Mesenchymal stem cell (in vitro differentiated cells and primary cell): ENCODE measurements around the gene SEMA3D.

Source experiments
- DNase-seq: peaks from one replicate; pipeline ENCODE4 v3.0.0-alpha.2; 2013
- H2AFZ ChIP-seq: one replicate; pipeline ENCODE4 v1.6.1; 2013; ENCODE audit warnings: low read depth, mild to moderate bottlenecking, control low read depth, inconsistent platforms, low read length, moderate library complexity
- H2AK5ac ChIP-seq: 2 replicates; pipeline ENCODE4 v1.6.1; 2013; ENCODE audit warnings: low read length, moderate library complexity, mild to moderate bottlenecking, inconsistent platforms; ENCODE audit not compliant: severe bottlenecking
- H2BK120ac ChIP-seq: one replicate; pipeline ENCODE4 v1.6.1; 2013; ENCODE audit warnings: low read depth, mild to moderate bottlenecking, inconsistent platforms, low read length, moderate library complexity
- H2BK12ac ChIP-seq, 2 experiments: one replicate each; pipeline ENCODE4 v1.6.1; 2013; ENCODE audit warnings: inconsistent platforms in 2 of 2, low read length in 2 of 2, mild to moderate bottlenecking in 2 of 2, moderate library complexity in 2 of 2, control low read depth in 1 of 2
- H2BK15ac ChIP-seq: one replicate; pipeline ENCODE4 v1.6.1; 2013; ENCODE audit warnings: mild to moderate bottlenecking, low read depth, inconsistent platforms; ENCODE audit not compliant: poor library complexity, severe bottlenecking
- H2BK5ac ChIP-seq: 2 replicates; pipeline ENCODE4 v1.6.1; 2013; ENCODE audit warnings: low read depth, mild to moderate bottlenecking, low read length, control low read depth, inconsistent platforms; ENCODE audit not compliant: poor library complexity, severe bottlenecking
- H3K14ac ChIP-seq, 2 experiments: one replicate each; pipeline ENCODE4 v1.6.1; 2013; ENCODE audit warnings: inconsistent platforms in 2 of 2, low read length in 2 of 2, control low read depth in 1 of 2, mild to moderate bottlenecking in 1 of 2, moderate library complexity in 1 of 2
- H3K18ac ChIP-seq, 2 experiments: one replicate each; pipeline ENCODE4 v1.6.1; 2013; ENCODE audit warnings: inconsistent platforms in 2 of 2, low read length in 2 of 2, control low read depth in 1 of 2, low read depth in 1 of 2, mild to moderate bottlenecking in 1 of 2
- H3K23ac ChIP-seq, 2 experiments: one replicate each; pipeline ENCODE4 v1.6.1; 2013; ENCODE audit warnings: inconsistent platforms in 2 of 2, low read length in 2 of 2, mild to moderate bottlenecking in 2 of 2, moderate library complexity in 2 of 2, control low read depth in 1 of 2
- H3K27ac ChIP-seq: 2 replicates; pipeline ENCODE4 v1.5.1; 2013; ENCODE audit warnings: mild to moderate bottlenecking, moderate library complexity, low read length, control low read depth, inconsistent platforms; ENCODE audit not compliant: poor library complexity, severe bottlenecking
- H3K27me3 ChIP-seq, 2 experiments: 2 replicates each; pipeline versions ENCODE4 v1.6.1 to v1.7.0; 2013; ENCODE audit warnings: low read length in 2 of 2, mild to moderate bottlenecking in 2 of 2, moderate library complexity in 2 of 2, control low read depth in 1 of 2, inconsistent platforms in 1 of 2; ENCODE audit not compliant: control insufficient read depth in 1 of 2, insufficient read depth in 1 of 2
- H3K36me3 ChIP-seq, 2 experiments: 2 replicates each; pipeline versions ENCODE4 v1.6.1 to v1.7.0; 2013; ENCODE audit warnings: low read length in 2 of 2, control low read depth in 1 of 2, inconsistent platforms in 1 of 2, low read depth in 1 of 2, mild to moderate bottlenecking in 1 of 2; ENCODE audit not compliant: insufficient read depth in 2 of 2, control insufficient read depth in 1 of 2
- H3K4ac ChIP-seq, 2 experiments: one replicate each; pipeline ENCODE4 v1.6.1; 2013; ENCODE audit warnings: inconsistent platforms in 2 of 2, low read length in 2 of 2, mild to moderate bottlenecking in 2 of 2, moderate library complexity in 2 of 2, control low read depth in 1 of 2, low read depth in 1 of 2
- H3K4me1 ChIP-seq: 2 replicates; pipeline ENCODE4 v1.6.1; 2013; ENCODE audit warnings: low read depth, low read length, control low read depth; ENCODE audit not compliant: control insufficient read depth, insufficient read depth
- H3K4me2 ChIP-seq: 2 replicates; pipeline ENCODE4 v1.6.1; 2013; ENCODE audit warnings: low read length, mild to moderate bottlenecking, inconsistent platforms; ENCODE audit not compliant: poor library complexity, severe bottlenecking
- H3K4me3 ChIP-seq, 2 experiments: 2 replicates each; pipeline versions ENCODE4 v1.5.1 to v1.7.0; 2013; ENCODE audit warnings: low read length in 2 of 2, mild to moderate bottlenecking in 2 of 2, control low read depth in 1 of 2, low read depth in 1 of 2; ENCODE audit not compliant: insufficient read depth in 1 of 2
- H3K79me1 ChIP-seq: replicated peaks from 2 replicates; pipeline ENCODE4 v1.6.1; 2013; ENCODE audit warnings: mild to moderate bottlenecking, control low read depth, low read length, inconsistent platforms; ENCODE audit not compliant: poor library complexity, severe bottlenecking
- H3K9ac ChIP-seq: 2 replicates; pipeline ENCODE4 v1.7.0; 2013; ENCODE audit warnings: mild to moderate bottlenecking, low read length, moderate library complexity
- H3K9me3 ChIP-seq: 2 replicates; pipeline ENCODE4 v1.7.0; 2013; ENCODE audit warnings: mild to moderate bottlenecking, low read length; ENCODE audit not compliant: control insufficient read depth
- H4K8ac ChIP-seq: one replicate; pipeline ENCODE4 v1.6.1; 2013; ENCODE audit warnings: inconsistent platforms, mild to moderate bottlenecking, low read length, moderate library complexity
- H4K91ac ChIP-seq: one replicate; pipeline ENCODE4 v1.6.1; 2013; ENCODE audit warnings: mild to moderate bottlenecking, low read length, inconsistent platforms
- WGBS: methylation state at CpG from one replicate; pipeline ENCODE4 v1.1.7; 2013; ENCODE audit warnings: mixed read lengths; 5-methylcytosine and 5-hydroxymethylcytosine counted together

Gene SEMA3D

DNA sequence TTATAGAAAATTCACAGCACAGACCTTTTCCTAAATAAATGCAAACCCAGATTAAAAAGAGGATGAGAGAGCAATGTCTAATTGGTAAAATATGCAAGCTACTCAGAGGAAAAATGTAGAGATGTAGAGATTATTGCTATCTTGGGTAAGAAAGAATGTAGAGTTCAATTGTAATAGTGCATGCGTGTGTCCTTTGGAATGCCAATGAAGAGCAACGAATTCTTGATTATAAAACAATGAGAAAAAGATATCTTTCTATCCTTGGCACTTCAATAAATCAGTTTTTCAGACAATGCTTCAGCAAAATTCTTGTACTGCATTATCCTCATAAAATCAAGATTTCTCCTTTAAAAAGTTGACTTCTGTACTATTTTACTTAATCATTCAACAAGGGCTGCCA is 50.9 kb downstream of the SEMA3D start:
- H3K14ac ChIP-seq: no peak overlapping the region
- H2BK5ac ChIP-seq: no peak overlapping the region
- H3K27ac ChIP-seq: no peak overlapping the region
- DNase-seq: peak; percentile 43
- no peak overlapping the region for H3K4me2 ChIP-seq
- no peaks in the 10 kb centered on the region for H3K27me3 ChIP-seq
- no peak overlapping the region for H2BK12ac ChIP-seq
- H3K23ac ChIP-seq: no peak overlapping the region
- no peaks in the 10 kb centered on the region for H3K4me1 ChIP-seq
- H4K8ac ChIP-seq: no peak overlapping the region
- no peaks in the 10 kb centered on the region for H3K36me3 ChIP-seq
- H2AFZ ChIP-seq: no peak overlapping the region
- H3K79me1 ChIP-seq: no peaks in the 10 kb centered on the region
- no peak overlapping the region for H3K9ac ChIP-seq
- H2AK5ac ChIP-seq: no peak overlapping the region
- no peak overlapping the region for H3K4ac ChIP-seq
- no peaks in the 10 kb centered on the region for H3K9me3 ChIP-seq
- H3K4me3 ChIP-seq: no peak overlapping the region
- no CpG with 5 or more reads among the region's 2 CpGs for WGBS
- H2BK120ac ChIP-seq: no peak overlapping the region
- H4K91ac ChIP-seq: no peak overlapping the region
- no peak overlapping the region for H2BK15ac ChIP-seq
- H3K18ac ChIP-seq: no peak overlapping the region

- H4K8ac ChIP-seq: no peak overlapping the region
- no peak overlapping the region for H3K4ac ChIP-seq
- no CpG with 5 or more reads among the region's 1 CpG for WGBS
- no peak overlapping the region for H2BK120ac ChIP-seq
- no peak overlapping the region for H3K18ac ChIP-seq
- no peak overlapping the region for H2BK12ac ChIP-seq
- no peak overlapping the region for H3K27ac ChIP-seq
- no peaks in the 10 kb centered on the region for H3K9me3 ChIP-seq
- H2BK5ac ChIP-seq: no peak overlapping the region
- no peaks in the 10 kb centered on the region for H3K36me3 ChIP-seq
- no peak overlapping the region for H3K4me2 ChIP-seq
- DNase-seq: no peak
- no peak overlapping the region for H3K9ac ChIP-seq
- no peak overlapping the region for H2BK15ac ChIP-seq
- H3K4me3 ChIP-seq: no peak overlapping the region
- no peaks in the 10 kb centered on the region for H3K4me1 ChIP-seq
- H2AK5ac ChIP-seq: no peak overlapping the region
- no peak overlapping the region for H4K91ac ChIP-seq
- H3K23ac ChIP-seq: no peak overlapping the region
- H3K14ac ChIP-seq: no peak overlapping the region
- H3K79me1 ChIP-seq: no peaks in the 10 kb centered on the region
- no peaks in the 10 kb centered on the region for H3K27me3 ChIP-seq
- H2AFZ ChIP-seq: no peak overlapping the region
Measured at GRCh38 chr7:85133560-85133959, 53.3 kb downstream of the SEMA3D start.

DNA sequence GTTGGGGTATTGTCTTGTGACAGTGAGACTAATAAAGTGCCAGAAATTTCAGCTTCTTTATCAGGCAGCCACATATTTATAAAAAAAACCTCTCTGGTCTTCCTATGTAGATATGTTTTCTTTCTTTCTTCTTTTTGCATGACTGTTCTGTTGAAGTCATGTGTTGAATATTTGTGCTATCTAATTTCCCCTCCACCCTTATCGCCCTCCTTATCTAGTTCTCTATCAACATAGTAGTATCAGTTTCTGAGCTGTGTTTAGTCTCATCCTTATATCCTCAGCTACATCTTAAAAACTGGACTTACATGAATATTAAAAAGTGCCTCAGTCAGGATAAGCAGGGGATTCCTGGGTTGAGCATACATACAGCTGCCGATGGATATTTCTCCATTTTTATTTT is 53.9 kb downstream of the SEMA3D start:
- no peak overlapping the region for H3K9ac ChIP-seq

DNA sequence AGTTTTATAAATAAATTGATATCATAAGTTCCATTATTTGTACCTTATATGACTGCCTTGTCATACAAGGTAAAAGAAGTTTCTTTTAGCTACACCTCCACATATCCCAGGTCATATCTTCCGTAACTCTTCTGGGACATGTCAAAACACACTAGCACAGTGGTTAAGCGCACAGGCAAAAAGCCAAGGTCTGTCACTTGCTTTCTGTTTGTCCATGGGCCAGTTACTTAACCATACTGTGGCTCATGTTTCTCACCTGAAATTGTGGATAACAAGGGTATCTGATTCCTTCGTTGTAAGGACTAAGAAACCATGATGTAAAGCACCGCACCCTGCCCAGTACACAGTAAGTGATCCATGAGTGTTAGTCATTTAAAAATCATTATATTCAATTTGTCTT is 56.2 kb downstream of the SEMA3D start:
- no peaks in the 10 kb centered on the region for H3K27me3 ChIP-seq
- H3K27ac ChIP-seq: no peak overlapping the region
- no peak overlapping the region for H2BK12ac ChIP-seq
- H2BK15ac ChIP-seq: no peak overlapping the region
- H3K9me3 ChIP-seq: no peaks in the 10 kb centered on the region
- H3K9ac ChIP-seq: no peak overlapping the region
- H3K23ac ChIP-seq: no peak overlapping the region
- H3K4ac ChIP-seq: no peak overlapping the region
- no peak overlapping the region for H4K8ac ChIP-seq
- WGBS: 93% methylated on average over 3 of the region's 4 CpGs
- H3K4me1 ChIP-seq: no peaks in the 10 kb centered on the region
- H4K91ac ChIP-seq: no peak overlapping the region
- no peaks in the 10 kb centered on the region for H3K36me3 ChIP-seq
- no peak overlapping the region for H2BK120ac ChIP-seq
- no peak overlapping the region for H3K4me2 ChIP-seq
- no peak overlapping the region for H2BK5ac ChIP-seq
- H2AFZ ChIP-seq: no peak overlapping the region
- no peak for DNase-seq
- no peak overlapping the region for H3K18ac ChIP-seq
- no peaks in the 10 kb centered on the region for H3K79me1 ChIP-seq
- H2AK5ac ChIP-seq: no peak overlapping the region
- no peak overlapping the region for H3K4me3 ChIP-seq
- no peak overlapping the region for H3K14ac ChIP-seq

More for the DNA sequence above, 53.9 kb downstream of the SEMA3D start:
- Histone ChIP-seq H3K18ac (no peak overlapping the region), H3K4me1 (no peaks in the 10 kb centered on the region), H3K4me2 (no peak overlapping the region), H2AFZ (no peak overlapping the region), H3K9me3 (no peaks in the 10 kb centered on the region), H3K79me1 (no peaks in the 10 kb centered on the region), H3K4me3 (no peak overlapping the region), H3K27me3 (no peaks in the 10 kb centered on the region), H3K14ac (no peak overlapping the region), H2BK5ac (no peak overlapping the region), H2BK12ac (no peak overlapping the region), H2BK15ac (no peak overlapping the region), H2AK5ac (no peak overlapping the region), H4K8ac (no peak overlapping the region), H3K36me3 (no peaks in the 10 kb centered on the region), H3K27ac (no peak overlapping the region), H3K4ac (no peak overlapping the region), H2BK120ac (no peak overlapping the region), H4K91ac (no peak overlapping the region), H3K23ac (no peak overlapping the region)
- no peak for DNase-seq
- 82% methylated on average over 2 of the region's 2 CpGs for WGBS
